ENCODE data around the gene PPIB.

DNA sequence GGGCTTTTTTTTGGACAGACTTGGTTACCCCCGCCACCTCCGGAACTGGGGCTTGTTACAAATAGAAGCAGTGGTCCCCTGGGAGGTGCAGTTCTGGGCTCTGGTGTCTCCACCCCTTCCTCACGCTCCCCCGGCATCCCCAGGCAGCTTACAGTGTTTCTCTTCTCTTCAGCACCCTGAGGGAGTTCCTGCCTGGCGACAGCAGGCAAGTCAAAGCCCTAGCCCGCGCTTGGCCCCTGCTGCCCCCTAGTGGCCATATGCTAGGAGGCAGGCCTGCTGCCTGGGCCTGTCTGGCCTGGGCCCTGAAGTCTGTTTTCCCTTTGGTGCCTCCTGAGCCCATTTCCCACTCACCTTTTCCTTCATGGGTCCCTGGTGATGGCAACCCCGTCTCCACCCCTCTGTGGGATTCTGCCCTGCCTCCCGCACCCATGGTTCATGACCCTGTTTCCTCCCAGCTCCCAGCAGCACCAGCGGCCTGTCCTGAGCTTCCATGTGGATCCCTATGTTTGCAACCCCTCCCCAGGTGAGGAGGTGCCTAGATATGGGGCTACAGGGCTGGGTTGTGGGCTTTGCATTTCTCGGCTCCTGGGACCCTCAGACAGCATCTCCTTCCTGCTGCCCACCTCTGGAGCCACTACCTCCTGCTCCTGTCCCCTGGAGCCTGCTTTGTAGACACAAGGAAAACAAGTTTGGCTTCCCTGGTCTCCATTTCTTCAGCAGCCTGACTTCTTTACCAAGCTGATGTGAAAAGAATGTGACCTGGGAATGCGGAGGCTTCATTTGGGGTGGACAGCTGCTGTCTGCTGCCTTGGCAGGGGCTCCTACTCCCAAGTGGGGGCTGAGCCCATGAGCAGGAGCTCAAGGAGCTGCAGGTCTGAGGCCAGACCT lies 9.1 kb downstream of the PPIB start:
- TF ChIP-seq, protein P1, sequence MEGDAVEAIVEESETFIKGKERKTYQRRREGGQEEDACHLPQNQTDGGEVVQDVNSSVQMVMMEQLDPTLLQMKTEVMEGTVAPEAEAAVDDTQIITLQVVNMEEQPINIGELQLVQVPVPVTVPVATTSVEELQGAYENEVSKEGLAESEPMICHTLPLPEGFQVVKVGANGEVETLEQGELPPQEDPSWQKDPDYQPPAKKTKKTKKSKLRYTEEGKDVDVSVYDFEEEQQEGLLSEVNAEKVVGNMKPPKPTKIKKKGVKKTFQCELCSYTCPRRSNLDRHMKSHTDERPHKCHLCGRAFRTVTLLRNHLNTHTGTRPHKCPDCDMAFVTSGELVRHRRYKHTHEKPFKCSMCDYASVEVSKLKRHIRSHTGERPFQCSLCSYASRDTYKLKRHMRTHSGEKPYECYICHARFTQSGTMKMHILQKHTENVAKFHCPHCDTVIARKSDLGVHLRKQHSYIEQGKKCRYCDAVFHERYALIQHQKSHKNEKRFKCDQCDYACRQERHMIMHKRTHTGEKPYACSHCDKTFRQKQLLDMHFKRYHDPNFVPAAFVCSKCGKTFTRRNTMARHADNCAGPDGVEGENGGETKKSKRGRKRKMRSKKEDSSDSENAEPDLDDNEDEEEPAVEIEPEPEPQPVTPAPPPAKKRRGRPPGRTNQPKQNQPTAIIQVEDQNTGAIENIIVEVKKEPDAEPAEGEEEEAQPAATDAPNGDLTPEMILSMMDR (IDR thresholded peaks at IDR 0.05): peak; percentile 93 to 98 (median 97)
- no peak for TF ChIP-seq POLR2A (IDR thresholded peaks at IDR 0.05)

Data from adrenal gland (tissue), 5 donors.